Renal cortical epithelial cell (primary cell): ENCODE results near the gene HDX. TPM values are rescaled to one million over a fixed set of nuclear protein-coding genes. Genes with fewer than 3 reads are reported as not detected.
"Not testable (repeated sequence)": the region's sequence is repeated elsewhere in the genome, so short reads cannot be mapped to it uniquely, and the experiment has no call there.

ENCODE experiments used
- DNase-seq: peaks from one replicate; pipeline ENCODE4 v3.0.0-alpha.2; 2011; ENCODE audit warnings: low read depth
- total RNA-seq: library from RNA; depleted of rRNA; stranded (reverse); fragments of >200 nt; gene quantifications from 2 replicates; pipeline ENCODE4 v1.2.3, GENCODE V29; 2014

HDX gene
- total RNA-seq, 1 donor from 2014 or later, result 14.2 TPM

DNA sequence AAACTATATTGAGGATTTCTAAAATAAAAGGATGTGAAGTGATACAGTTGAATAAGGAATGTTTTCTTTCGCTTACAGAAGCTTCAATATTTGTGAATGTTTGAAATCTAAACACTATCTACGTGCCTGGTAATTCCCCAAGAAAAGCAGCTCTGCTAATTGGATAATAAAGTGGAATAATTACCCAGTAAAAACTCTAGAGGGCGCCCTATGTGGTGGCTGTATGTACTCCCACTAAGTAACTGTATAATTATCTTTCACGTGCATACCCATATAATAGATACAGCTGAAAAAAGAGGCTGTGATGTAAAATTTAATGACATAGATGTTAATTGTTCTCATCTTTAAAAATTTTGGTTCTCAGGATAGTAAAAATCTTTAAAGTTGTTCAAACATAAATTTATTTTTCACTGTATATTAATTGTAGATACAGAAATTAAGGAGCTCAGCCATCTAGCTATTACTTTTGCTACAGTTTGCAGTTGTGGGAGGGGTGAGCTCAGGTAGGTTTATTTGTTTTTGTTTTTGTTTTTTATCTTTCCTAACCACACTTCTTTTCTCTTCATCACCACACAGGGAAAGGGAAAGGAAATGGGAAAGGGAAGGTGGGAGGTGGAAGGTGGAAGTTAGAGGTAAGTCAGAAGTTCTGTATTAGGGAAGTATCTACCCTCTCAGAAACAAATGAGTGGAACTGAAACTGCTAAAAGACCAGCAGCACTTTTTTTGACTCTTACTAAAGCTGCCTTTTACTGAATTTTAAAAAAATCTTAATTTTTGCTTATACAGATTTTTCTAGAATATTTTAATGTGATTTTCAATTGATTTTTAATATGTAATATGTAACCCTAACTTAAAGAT, 162.5 kb downstream of the HDX start:
- peak; percentile 22 for DNase-seq

DNA sequence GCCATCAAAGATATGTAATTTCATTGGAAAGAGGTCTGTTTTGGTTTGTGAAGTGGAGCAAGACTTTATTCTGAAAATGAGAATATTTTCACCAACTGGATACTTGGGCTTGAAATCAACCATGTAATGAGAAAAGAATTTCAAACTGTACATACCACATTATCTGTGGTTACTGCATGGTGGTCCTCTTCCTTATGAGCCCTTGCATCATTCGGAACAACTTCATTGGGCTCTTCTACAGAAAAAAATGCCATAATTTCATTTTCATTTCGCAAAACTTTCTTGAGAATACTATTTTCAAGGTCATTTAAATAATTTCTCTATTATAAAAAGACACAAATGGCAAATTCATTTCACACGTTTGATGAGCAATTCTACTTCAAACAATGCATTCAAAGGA, 165.6 kb downstream of the HDX start:
- no peak for DNase-seq

DNA sequence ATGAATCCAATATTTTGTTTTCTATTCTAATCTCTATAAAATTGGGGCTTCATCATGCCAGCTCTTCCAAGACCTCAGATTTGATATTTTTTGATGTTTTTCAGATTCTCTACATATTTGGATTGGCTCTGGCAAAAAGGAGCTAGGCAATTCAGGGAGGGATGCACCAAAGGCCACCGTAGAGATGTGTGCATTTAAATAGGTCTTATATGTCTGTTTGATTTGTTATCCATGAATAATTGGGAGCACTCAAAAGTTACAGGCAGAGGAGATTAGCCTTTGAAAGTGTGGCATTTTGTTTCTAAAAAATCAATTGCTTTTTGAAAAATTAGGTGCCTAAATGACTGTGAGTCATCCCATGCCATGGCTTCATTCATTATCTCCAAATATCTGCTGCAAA, 167.1 kb downstream of the HDX start:
- DNase-seq, result no peak

DNA sequence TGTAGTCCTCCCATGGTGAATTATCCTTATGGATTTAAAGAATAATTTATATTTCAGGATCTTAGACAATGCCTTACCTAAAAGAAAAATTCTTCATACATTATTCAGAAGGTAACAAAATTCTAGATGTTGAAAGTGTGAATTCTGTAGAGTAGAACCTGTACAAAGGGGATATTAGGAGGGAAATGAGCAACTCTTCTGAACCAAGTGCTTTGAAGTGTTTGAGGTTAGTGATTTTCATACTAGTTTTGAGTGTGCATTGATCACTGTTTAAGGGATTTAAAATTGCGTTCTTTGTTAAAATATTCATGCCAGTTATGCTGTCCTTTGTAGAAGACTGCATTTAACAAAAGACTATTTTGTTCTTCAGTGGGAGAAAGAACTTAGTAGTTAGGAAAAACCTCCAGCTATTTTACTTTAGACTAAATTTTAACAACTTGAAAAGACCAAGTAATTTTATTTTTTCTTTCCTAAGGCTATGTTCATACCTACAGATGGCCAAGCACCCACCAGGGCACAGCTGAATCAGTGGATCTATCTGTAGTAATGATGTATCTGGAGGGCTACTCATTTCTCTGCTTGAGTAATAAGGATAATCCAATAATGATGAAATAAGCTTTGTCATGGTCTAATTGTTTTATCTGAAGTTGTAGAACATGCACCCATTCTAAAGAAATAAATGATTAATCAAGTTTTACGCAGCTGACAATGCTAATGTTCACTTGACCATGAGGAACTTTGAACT, 180.0 kb downstream of the HDX start:
- DNase-seq, result peak; percentile 12

GRCh38 chrX:84320614-84321013, 181.6 kb downstream of the HDX start:
- DNase-seq, result no peak

GRCh38 chrX:84320023-84320422, 182.2 kb downstream of the HDX start:
- DNase-seq, result no peak

DNA sequence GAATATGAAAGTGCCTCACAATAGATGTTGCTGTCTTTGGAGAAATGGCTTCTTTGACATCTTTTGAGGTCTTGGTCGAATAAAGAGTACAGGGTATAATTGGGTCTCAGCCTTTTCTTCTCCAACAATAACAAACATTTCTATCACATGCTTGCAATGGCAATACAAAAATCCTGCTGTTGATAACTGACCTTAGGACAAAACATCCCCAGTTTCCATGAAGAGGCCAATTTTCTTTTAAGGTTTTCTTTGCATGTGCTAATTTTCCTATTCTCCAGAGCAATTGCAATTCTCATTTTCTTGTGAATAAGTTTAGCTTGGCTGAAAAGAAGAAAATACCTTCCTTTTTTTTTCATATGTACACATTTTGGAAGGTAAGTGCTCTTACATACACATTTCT, 183.6 kb downstream of the HDX start:
- DNase-seq, result no peak

GRCh38 chrX:84315946-84316345, 186.3 kb downstream of the HDX start:
- not testable (repeated sequence) for DNase-seq
